GM12801 (cell line): ENCODE data around the gene CACNA1C.

Source experiments
- CTCF ChIP-seq: IDR thresholded peaks from one replicate; pipeline ENCODE4 v1.5.1; 2011; ENCODE audit warnings: control low read depth; ENCODE audit not compliant: insufficient read length; ENCODE audit errors: extremely low read depth

Gene CACNA1C

GRCh38 chr12:2334689-2335088 is 281.9 kb downstream of the CACNA1C start:
- no peak for TF ChIP-seq CTCF

GRCh38 chr12:2335109-2335508 is 282.3 kb downstream of the CACNA1C start:
- TF ChIP-seq CTCF, result no peak

DNA sequence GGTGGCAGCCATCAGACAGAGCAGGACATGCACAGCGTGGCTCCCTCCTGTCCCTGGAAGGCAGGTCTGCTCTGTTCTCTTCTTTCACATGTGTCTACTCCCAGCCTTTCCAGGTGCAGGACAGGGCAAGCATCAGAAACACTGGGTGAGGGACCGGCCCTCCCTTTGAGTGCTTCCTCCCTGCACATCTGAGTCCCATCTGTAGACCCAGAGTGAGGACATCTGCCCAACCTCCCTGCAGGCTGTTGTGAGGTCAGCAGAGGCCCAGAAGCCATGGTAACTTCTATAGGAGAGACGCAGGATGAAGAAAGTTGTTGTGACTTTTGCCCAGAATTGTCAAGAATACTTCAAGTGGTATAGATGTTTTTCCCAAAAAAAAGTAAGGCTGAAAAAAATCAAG is 282.7 kb downstream of the CACNA1C start:
- TF ChIP-seq CTCF, result no peak

GRCh38 chr12:2335916-2336315 is 283.1 kb downstream of the CACNA1C start:
- no peak for TF ChIP-seq CTCF

GRCh38 chr12:2336409-2336829 is 283.6 kb downstream of the CACNA1C start:
- no peak for TF ChIP-seq CTCF

GRCh38 chr12:2337031-2338010 is 284.5 kb downstream of the CACNA1C start:
- no peak for TF ChIP-seq CTCF

DNA sequence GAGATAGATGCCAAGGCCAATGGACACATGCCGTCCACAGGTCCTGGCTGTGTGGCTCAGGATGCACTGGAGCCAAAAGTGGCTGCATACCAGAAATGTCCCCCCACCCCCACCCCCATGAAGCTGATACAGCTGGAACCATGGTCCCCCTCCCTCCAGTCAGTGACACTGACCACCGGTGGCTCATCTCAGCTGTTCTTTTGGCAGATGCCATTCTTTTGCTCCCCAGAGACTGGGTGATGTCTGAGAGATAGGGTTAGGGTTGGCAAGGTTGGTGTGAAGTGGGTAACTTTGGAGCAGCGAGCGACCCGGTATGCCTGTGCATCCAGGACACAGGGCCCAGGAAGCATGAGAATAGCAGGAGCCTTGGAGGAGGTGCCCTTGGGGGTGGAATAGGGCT is 285.6 kb downstream of the CACNA1C start:
- TF ChIP-seq CTCF, result no peak
